SH-SY5Y (cell line): ENCODE measurements around the gene ZNF8.

Experiments used
- GATA2 ChIP-seq: IDR thresholded peaks from 2 replicates; pipeline ENCODE4 v1.6.1; 2011; ENCODE audit warnings: mild to moderate bottlenecking, low read depth, low read length
- GATA3 ChIP-seq: IDR thresholded peaks from 2 replicates; pipeline ENCODE4 v1.6.1; 2011; ENCODE audit warnings: low read depth, mild to moderate bottlenecking, low read length, moderate library complexity

DNA sequence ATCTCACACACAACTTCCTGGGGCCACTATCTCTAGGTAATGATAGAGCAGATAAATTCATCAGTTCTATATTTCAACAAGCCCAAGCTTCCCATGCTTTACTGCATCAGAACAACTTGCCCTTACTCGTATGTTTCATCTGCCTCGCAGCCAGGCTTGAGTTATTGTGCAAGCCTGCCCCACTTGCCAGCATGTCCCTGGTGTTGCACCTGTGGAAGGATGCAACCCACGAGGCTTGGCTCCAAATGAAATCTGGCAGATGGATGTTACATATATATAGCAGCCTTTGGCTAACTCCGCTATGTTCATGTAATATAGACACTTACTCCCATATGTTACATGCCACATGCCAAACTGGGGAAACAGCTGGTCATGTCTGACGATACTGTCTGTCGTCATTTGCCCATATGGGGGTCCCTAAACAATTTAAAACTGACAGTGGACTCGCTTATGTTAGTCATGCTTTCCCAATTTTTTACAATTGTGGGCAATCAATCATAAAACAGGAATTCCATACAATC, 32.6 kb downstream of the ZNF8 start:
- TF ChIP-seq GATA3, result no peak
- no peak for TF ChIP-seq GATA2
